ENCODE data around the gene EVC2. TPM values are rescaled to one million over a fixed set of nuclear protein-coding genes. Genes with fewer than 3 reads are reported as not detected.

The EVC2 gene
- total RNA-seq, 4 donors from 2014 or later: 15.7 to 24.5 (median 17.2) TPM

- Histone ChIP-seq H3K4me1 (no peaks in the 10 kb centered on the region), H3K4me3 (replicated peaks in 1 of 3) (no peak overlapping the region), H3K27me3 (no peaks in the 10 kb centered on the region), H3K9me3 (no peaks in the 10 kb centered on the region), H3K27ac (no peak overlapping the region), H3K36me3 (no peaks in the 10 kb centered on the region)
- 74 to 88% methylated on average over 4 of the region's 4 CpGs for WGBS, 2 donors
- TF ChIP-seq CTCF (IDR thresholded peaks at IDR 0.05) (no peak), POLR2A (IDR thresholded peaks at IDR 0.05) (no peak)
- intact Hi-C loops (cut with DNase I): no loop called here
- peak; percentile 5 to 7 for DNase-seq
Observed at GRCh38 chr4:5592272-5592671, 116.1 kb downstream of the EVC2 start.

DNA sequence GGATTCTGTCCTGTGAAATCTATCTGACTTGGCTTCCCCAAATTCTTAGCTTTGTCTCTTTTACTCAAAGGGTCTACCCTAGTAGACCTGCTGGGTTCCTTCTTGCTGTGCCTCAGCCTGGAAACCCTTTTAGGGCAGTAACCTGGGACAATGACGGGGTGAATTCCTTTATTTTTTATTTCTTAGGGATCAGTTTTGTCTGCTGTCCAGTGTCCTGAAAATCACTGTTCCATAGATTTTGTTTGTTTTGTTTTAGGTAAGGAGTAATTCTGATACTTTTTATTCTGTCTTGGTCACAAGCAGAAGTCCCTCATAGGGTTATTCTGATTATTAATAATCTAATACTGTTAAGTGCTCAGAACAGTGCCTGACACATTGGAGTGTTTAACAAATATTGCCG lies 118.9 kb downstream of the EVC2 start:
- Histone ChIP-seq H3K4me3 (replicated peaks in 1 of 3) (no peak overlapping the region), H3K4me1 (no peaks in the 10 kb centered on the region), H3K27ac (no peak overlapping the region), H3K27me3 (no peaks in the 10 kb centered on the region), H3K9me3 (no peaks in the 10 kb centered on the region), H3K36me3 (no peaks in the 10 kb centered on the region)
- DNase-seq: no peak
- no peak for TF ChIP-seq CTCF (IDR thresholded peaks at IDR 0.05)
- TF ChIP-seq POLR2A (IDR thresholded peaks at IDR 0.05): no peak
- WGBS, 2 donors: 95 to 97% methylated on average over 2 of the region's 2 CpGs
- intact Hi-C loops (cut with DNase I): no loop called here

DNA sequence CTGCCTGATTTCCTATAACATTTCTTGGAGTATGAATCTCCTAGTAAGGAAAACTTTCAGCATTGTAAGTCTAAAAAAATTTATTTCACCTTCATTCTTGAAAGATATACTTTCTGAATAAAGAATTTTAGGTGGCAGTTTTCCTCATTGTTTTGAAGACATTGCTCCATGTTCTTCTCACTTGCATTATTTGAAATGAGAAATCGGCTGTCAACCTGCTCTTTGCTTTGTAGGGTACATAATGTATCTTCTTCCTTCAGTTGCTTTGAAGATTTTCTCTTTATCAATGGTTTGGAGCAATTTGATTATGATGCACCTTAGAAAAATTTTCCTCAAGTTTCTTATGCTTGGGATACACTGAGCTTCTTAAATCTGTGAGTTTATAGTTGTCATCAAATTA lies 120.3 kb downstream of the EVC2 start:
- no peak overlapping the region for H3K4me3 ChIP-seq (replicated peaks in 1 of 3)
- H3K36me3 ChIP-seq: no peaks in the 10 kb centered on the region
- H3K9me3 ChIP-seq: no peaks in the 10 kb centered on the region
- TF ChIP-seq CTCF (IDR thresholded peaks at IDR 0.05) (no peak), POLR2A (IDR thresholded peaks at IDR 0.05) (no peak)
- 91 to 100% methylated on average over 1 of the region's 1 CpG for WGBS, 2 donors
- H3K27me3 ChIP-seq: no peaks in the 10 kb centered on the region
- intact Hi-C loops (cut with DNase I): no loop called here
- H3K27ac ChIP-seq: no peak overlapping the region
- no peaks in the 10 kb centered on the region for H3K4me1 ChIP-seq
- no peak for DNase-seq

DNA sequence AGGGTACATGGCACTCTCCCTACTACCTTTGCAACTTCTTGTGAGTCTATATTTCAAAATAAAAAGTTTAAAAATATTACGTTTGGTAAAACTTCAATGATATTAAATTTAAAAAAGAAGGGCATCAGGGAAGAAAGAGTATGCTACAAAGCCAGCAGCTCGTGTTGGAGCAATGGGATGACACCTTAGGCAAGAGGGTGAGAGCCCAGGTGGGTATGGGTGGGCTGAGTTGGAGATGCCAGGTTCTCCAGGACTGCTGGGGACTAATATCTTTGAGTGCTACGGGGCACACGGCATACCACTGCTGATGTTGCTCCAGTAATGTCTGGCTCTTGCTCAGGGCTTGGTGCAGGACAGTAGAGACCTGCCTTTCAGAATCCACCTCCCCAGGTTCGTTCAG lies 132.4 kb downstream of the EVC2 start:
- H3K4me1 ChIP-seq: no peaks in the 10 kb centered on the region
- no peaks in the 10 kb centered on the region for H3K27me3 ChIP-seq
- H3K27ac ChIP-seq: no peak overlapping the region
- intact Hi-C loops (cut with DNase I): no loop called here
- no peak for DNase-seq
- no peak for TF ChIP-seq POLR2A (IDR thresholded peaks at IDR 0.05)
- no peak for TF ChIP-seq CTCF (IDR thresholded peaks at IDR 0.05)
- peaks cover 14 to 19% of the 10 kb centered on the region in 2 donors for H3K36me3 ChIP-seq
- H3K4me3 ChIP-seq (replicated peaks in 1 of 3): no peak overlapping the region
- 71 to 84% methylated on average over 4 to 5 of the region's 5 CpGs for WGBS, 2 donors
- H3K9me3 ChIP-seq: no peaks in the 10 kb centered on the region

- 94 to 96% methylated on average over 5 of the region's 5 CpGs for WGBS, 2 donors
- Histone ChIP-seq H3K27me3 (no peaks in the 10 kb centered on the region), H3K4me1 (no peaks in the 10 kb centered on the region), H3K27ac (no peak overlapping the region), H3K36me3 (peaks cover 14 to 20% of the 10 kb centered on the region in 2 donors), H3K9me3 (no peaks in the 10 kb centered on the region), H3K4me3 (replicated peaks in 1 of 3) (no peak overlapping the region)
- no peak for TF ChIP-seq CTCF (IDR thresholded peaks at IDR 0.05)
- TF ChIP-seq POLR2A (IDR thresholded peaks at IDR 0.05): no peak
- intact Hi-C loops (cut with DNase I): no loop called here
- DNase-seq: no peak
Observed at GRCh38 chr4:5574386-5574785, 134.0 kb downstream of the EVC2 start.
